Naive thymus-derived CD4-positive, alpha-beta T cell (primary cell): ENCODE results near the gene KRT4. TPM values are rescaled to one million over a fixed set of nuclear protein-coding genes. Genes with fewer than 3 reads are reported as not detected.

Experiments
- ATAC-seq: fragments of 150-1000 bp; cut with Tn5 transposase; 2 replicates; pipeline ENCODE4 v1.10.0; 2021; ENCODE audit warnings: mild to moderate bottlenecking, moderate library complexity
- CTCF ChIA-PET: fragments of 350-600 bp; sonication (Branson Sonifier 250); formaldehyde crosslinking; loops from one replicate; lab custom pipeline; 2021; ENCODE audit warnings: antibody characterized with exemption; lab: Charles Lee
- POLR2A ChIA-PET: fragments of 350-600 bp; sonication (Branson Sonifier 250); formaldehyde crosslinking; loops from one replicate; lab custom pipeline; 2021; ENCODE audit warnings: antibody characterized with exemption, inconsistent platforms; lab: Charles Lee
- DNase-seq, 9 donors: peaks; one replicate each; pipeline versions ENCODE4 v3.0.0 to v3.0.0-alpha.2; 2020 to 2022; ENCODE audit warnings: mixed read lengths in 1 of 9
- H3K27ac ChIP-seq: one replicate; pipeline ENCODE4 v1.7.0; 2013; ENCODE audit warnings: mild to moderate bottlenecking, low read depth, low read length, moderate library complexity
- H3K27me3 ChIP-seq, 2 donors: one replicate each; pipeline ENCODE4 v1.7.0; 2013; ENCODE audit warnings: low read length in 2 of 2, mild to moderate bottlenecking in 2 of 2, moderate library complexity in 2 of 2; ENCODE audit not compliant: control insufficient read depth in 2 of 2, insufficient read depth in 2 of 2
- H3K36me3 ChIP-seq, 3 experiments: 1 replicate in 2 of 3; 2 replicates in 1 of 3; pipeline ENCODE4 v1.7.0; 2013; ENCODE audit warnings: low read length in 3 of 3, mild to moderate bottlenecking in 3 of 3, moderate library complexity in 1 of 3; ENCODE audit not compliant: insufficient read depth in 3 of 3, control insufficient read depth in 2 of 3
- H3K4me1 ChIP-seq, 2 donors: one replicate each; pipeline ENCODE4 v1.7.0; 2013; ENCODE audit warnings: low read length in 2 of 2, mild to moderate bottlenecking in 2 of 2, moderate library complexity in 1 of 2; ENCODE audit not compliant: control insufficient read depth in 2 of 2, insufficient read depth in 2 of 2
- H3K4me3 ChIP-seq: 2 replicates; pipeline ENCODE4 v1.7.0; 2013; ENCODE audit warnings: mild to moderate bottlenecking, low read length
- H3K9me3 ChIP-seq, 3 experiments: 1 replicate in 2 of 3; 2 replicates in 1 of 3; pipeline ENCODE4 v1.7.0; 2013; ENCODE audit warnings: low read length in 3 of 3; ENCODE audit not compliant: control insufficient read depth in 2 of 3
- H3K27ac Mint-ChIP-seq, 9 donors: one replicate each; pipeline ENCODE4 v1.8.0; 2020 to 2022; ENCODE audit warnings: mixed read lengths in 9 of 9, mild to moderate bottlenecking in 8 of 9, moderate library complexity in 5 of 9, inconsistent platforms in 2 of 9
- H3K27me3 Mint-ChIP-seq, 5 donors: one replicate each; pipeline ENCODE4 v1.8.0; 2021 to 2022; ENCODE audit warnings: mixed read lengths in 5 of 5, mild to moderate bottlenecking in 1 of 5
- H3K36me3 Mint-ChIP-seq, 5 donors: one replicate each; pipeline ENCODE4 v1.8.0; 2020 to 2022; ENCODE audit warnings: mixed read lengths in 5 of 5, mild to moderate bottlenecking in 3 of 5, inconsistent platforms in 1 of 5
- H3K4me1 Mint-ChIP-seq, 7 donors: one replicate each; pipeline ENCODE4 v1.8.0; 2020 to 2022; ENCODE audit warnings: mixed read lengths in 7 of 7, mild to moderate bottlenecking in 3 of 7, inconsistent platforms in 1 of 7
- H3K4me3 Mint-ChIP-seq, 10 donors: one replicate each; pipeline ENCODE4 v1.8.0; 2020 to 2022; ENCODE audit warnings: mild to moderate bottlenecking in 10 of 10, mixed read lengths in 10 of 10, moderate library complexity in 6 of 10, inconsistent platforms in 2 of 10
- H3K9me3 Mint-ChIP-seq, 11 donors: one replicate each; pipeline ENCODE4 v1.8.0; 2020 to 2022; ENCODE audit warnings: mixed read lengths in 11 of 11, mild to moderate bottlenecking in 4 of 11, inconsistent platforms in 1 of 11, moderate library complexity in 1 of 11
- intact Hi-C, 2 donors: fragments of 100-400 bp; cut with micrococcal nuclease; formaldehyde crosslinking; loops; one replicate each; pipeline ENCODE4 v1.15.1; 2023
- polyA plus RNA-seq, 2 donors: library from polyadenylated mRNA; unstranded; fragments of 300-500 nt; fragmentation: Illumina TruSeq; gene quantifications; one replicate each; pipeline ENCODE4 v1.2.3, GENCODE V29; 2021
- total RNA-seq, 6 experiments: library from RNA in 5 of 6; stranded (reverse) in 5 of 6; gene quantifications; 1 replicate in 5 of 6; 2 replicates in 1 of 6; pipeline ENCODE4 v1.2.3 and lab custom pipeline; 2021 to 2026

Gene KRT4
- not detected for total RNA-seq
- polyA plus RNA-seq, result not detected
- total RNA-seq (lab: John Stamatoyannopoulos, UW), result not detected

DNA sequence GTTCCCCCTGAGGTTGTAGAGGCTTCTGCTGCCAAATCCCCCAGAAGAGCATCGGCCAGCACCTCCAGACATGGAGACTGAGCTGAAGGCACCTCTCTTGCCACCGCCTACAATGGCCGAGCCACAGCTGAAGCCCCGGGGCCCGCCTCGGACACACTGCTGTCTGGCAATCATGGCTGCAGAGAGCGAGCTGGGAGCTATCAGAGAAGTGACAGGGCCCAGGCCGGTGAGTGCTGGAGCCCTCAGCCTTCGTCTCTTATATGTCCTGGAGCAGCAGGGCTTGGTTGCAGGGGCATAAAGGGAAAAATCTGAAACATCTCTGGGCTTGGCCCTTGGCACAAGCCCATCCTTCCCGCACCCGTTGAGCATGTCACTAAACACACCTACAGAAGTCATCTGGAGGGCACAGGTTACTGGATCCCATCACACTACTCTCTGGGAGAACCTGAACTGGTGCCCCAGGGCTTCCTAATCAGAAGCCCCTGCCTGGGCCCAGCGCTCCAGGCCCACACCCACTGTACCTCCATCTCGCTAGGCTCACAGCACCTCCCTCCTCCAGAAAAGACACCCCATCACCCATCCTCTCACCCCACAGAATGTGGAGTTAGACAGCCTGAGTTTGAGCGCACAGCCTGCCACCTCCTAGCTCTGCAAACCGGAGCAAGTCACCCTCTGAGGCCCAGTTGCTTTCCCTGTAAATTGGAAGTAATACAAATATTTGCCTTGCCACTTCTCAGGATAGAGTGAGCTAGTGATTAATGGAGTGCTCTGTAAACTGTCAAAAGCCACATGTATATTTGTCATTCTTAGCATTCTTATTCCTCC lies at the start of gene KRT4:
KRT4 (minus strand) TSS at position 232 of the 825 bp plus-strand sequence; CDS start at position 174, 58 bp downstream.
- CTCF ChIA-PET, result no interaction called here
- no peaks in the 10 kb centered on the region for H3K9me3 Mint-ChIP-seq
- Histone ChIP-seq H3K27ac (no peak within 1 kb of the TSS), H3K9me3 (no peaks in the 10 kb centered on the region), H3K4me3 (no peak within 1 kb of the TSS), H3K36me3 (no peaks in the 10 kb centered on the region), H3K27me3 (no peaks in the 10 kb centered on the region), H3K4me1 (peaks cover 0 to 14% of the 10 kb centered on the region in 2 donors)
- intact Hi-C loops, result no loop called here
- H3K36me3 Mint-ChIP-seq, result no peaks in the 10 kb centered on the region
- DNase-seq (no peak), ATAC-seq (no peak)
- peak within 1 kb of the TSS in 4 of 9 donors; percentile 25 to 71 (median 52) for H3K27ac Mint-ChIP-seq
- POLR2A ChIA-PET, result no interaction called here
- H3K27me3 Mint-ChIP-seq, result peaks cover 0 to 3% (median 0%) of the 10 kb centered on the region in 5 donors
- peaks cover 5 to 17% (median 15%) of the 10 kb centered on the region in 7 donors for H3K4me1 Mint-ChIP-seq
- no peak within 1 kb of the TSS for H3K4me3 Mint-ChIP-seq

DNA sequence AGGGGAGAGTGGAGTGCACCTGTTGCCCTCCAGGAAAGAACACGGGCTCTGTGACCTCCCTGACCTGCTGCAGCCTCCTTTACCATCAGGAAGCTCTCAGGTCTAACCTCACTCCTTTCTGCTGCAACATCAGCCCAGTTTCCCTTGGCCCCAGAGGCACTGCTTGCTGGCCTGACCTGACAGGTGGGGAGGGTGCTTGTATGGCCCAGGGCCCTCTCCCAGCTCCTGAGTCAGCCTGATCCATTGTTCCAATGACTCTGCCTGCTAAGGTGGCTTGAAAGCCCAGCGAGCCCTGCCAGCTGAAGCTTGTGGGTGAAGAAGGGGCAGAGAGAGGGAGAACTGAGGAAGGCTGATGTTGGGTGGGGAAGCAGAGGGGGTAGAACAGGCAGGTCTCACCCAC lies 48.1 kb upstream of the KRT4 start:
- Mint-ChIP-seq H3K9me3 (no peaks in the 10 kb centered on the region), H3K36me3 (no peaks in the 10 kb centered on the region), H3K4me1 (peaks cover 2 to 20% (median 13%) of the 10 kb centered on the region in 7 donors), H3K27me3 (no peaks in the 10 kb centered on the region), H3K27ac (no peak overlapping the region), H3K4me3 (no peak overlapping the region)
- DNase-seq (no peak), ATAC-seq (no peak)
- POLR2A ChIA-PET, result no interaction called here
- no peak overlapping the region for H3K27ac ChIP-seq
- H3K36me3 ChIP-seq, result no peaks in the 10 kb centered on the region
- peaks cover 0 to 2% of the 10 kb centered on the region in 2 donors for H3K4me1 ChIP-seq
- no peaks in the 10 kb centered on the region for H3K9me3 ChIP-seq
- intact Hi-C loops, result no loop called here
- H3K4me3 ChIP-seq, result no peak overlapping the region
- CTCF ChIA-PET, result interaction anchor here (0.6 to 0.8 kb wide), 3 partner anchors 12 to 276 kb away, joined by 3 to 6 read pairs (median 5); no protein-coding TSS in a partner anchor
- no peaks in the 10 kb centered on the region for H3K27me3 ChIP-seq

DNA sequence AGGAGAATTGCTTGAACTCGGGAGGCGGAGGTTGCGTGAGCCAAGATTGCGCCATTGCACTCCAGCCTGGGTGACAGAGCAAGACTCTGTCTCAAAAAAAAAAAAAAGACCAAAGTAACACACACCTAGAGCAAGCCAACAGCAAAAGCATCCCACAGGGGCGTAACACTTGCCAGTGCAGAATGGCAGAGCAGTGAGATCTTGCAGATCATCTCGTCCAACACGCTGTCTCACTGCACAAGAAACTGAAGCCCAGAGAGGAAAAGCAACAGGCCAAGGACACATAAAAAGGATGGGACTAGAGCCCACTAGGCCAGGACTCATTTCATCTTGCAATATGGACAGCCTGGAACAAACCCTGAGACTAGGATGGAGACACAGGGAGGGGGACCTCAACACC lies 47.6 kb upstream of the KRT4 start:
- Histone ChIP-seq H3K27me3 (no peaks in the 10 kb centered on the region), H3K27ac (no peak overlapping the region), H3K4me1 (no peaks in the 10 kb centered on the region), H3K36me3 (no peaks in the 10 kb centered on the region), H3K4me3 (no peak overlapping the region), H3K9me3 (no peaks in the 10 kb centered on the region)
- H3K9me3 Mint-ChIP-seq, result no peaks in the 10 kb centered on the region
- DNase-seq (no peak), ATAC-seq (no peak)
- H3K36me3 Mint-ChIP-seq, result no peaks in the 10 kb centered on the region
- ChIA-PET CTCF (interaction anchor here (0.7 to 0.8 kb wide), 2 partner anchors 19 to 276 kb away, joined by 3 to 5 read pairs; no protein-coding TSS in a partner anchor), POLR2A (no interaction called here)
- intact Hi-C loops, result no loop called here
- peaks cover 0 to 17% (median 10%) of the 10 kb centered on the region in 7 donors for H3K4me1 Mint-ChIP-seq
- peak overlapping the region in 1 of 9 donors; percentile 38 for H3K27ac Mint-ChIP-seq
- H3K4me3 Mint-ChIP-seq, result no peak overlapping the region
- no peaks in the 10 kb centered on the region for H3K27me3 Mint-ChIP-seq

GRCh38 chr12:52860102-52860823 lies 46.3 kb upstream of the KRT4 start:
- H3K27ac Mint-ChIP-seq, result peak overlapping the region in 3 of 9 donors; percentile 17 to 48 (median 36)

GRCh38 chr12:52857500-52857899 lies 43.6 kb upstream of the KRT4 start:
- no peak overlapping the region for H3K4me3 Mint-ChIP-seq
- Histone ChIP-seq H3K4me1 (no peaks in the 10 kb centered on the region), H3K27me3 (no peaks in the 10 kb centered on the region), H3K27ac (no peak overlapping the region), H3K36me3 (no peaks in the 10 kb centered on the region), H3K9me3 (no peaks in the 10 kb centered on the region), H3K4me3 (no peak overlapping the region)
- ChIA-PET CTCF (no interaction called here), POLR2A (interaction anchor here (1.3 kb wide), 1 partner anchor 24 kb away, joined by 3 read pairs; no protein-coding TSS in a partner anchor)
- no peak for DNase-seq
- no peak for ATAC-seq
- H3K9me3 Mint-ChIP-seq, result peaks cover 0 to 4% (median 0%) of the 10 kb centered on the region in 11 donors
- H3K4me1 Mint-ChIP-seq, result peaks cover 0 to 12% (median 7%) of the 10 kb centered on the region in 7 donors
- peaks cover 0 to 17% (median 0%) of the 10 kb centered on the region in 5 donors for H3K27me3 Mint-ChIP-seq
- intact Hi-C loops, result no loop called here
- no peaks in the 10 kb centered on the region for H3K36me3 Mint-ChIP-seq
- H3K27ac Mint-ChIP-seq, result no peak overlapping the region

More at GRCh38 chr12:52860102-52860823, 46.3 kb upstream of the KRT4 start:
- H3K27me3 ChIP-seq, result no peaks in the 10 kb centered on the region
- Mint-ChIP-seq H3K9me3 (peaks cover 0 to 3% (median 0%) of the 10 kb centered on the region in 11 donors), H3K27me3 (no peaks in the 10 kb centered on the region), H3K4me1 (peaks cover 0 to 15% (median 10%) of the 10 kb centered on the region in 7 donors), H3K36me3 (no peaks in the 10 kb centered on the region), H3K4me3 (no peak overlapping the region)
- H3K4me1 ChIP-seq, result no peaks in the 10 kb centered on the region
- no peak overlapping the region for H3K27ac ChIP-seq
- no peak overlapping the region for H3K4me3 ChIP-seq
- no peaks in the 10 kb centered on the region for H3K9me3 ChIP-seq
- ChIA-PET CTCF (interaction anchor here (0.8 to 1.2 kb wide), 3 partner anchors 10 to 250 kb away, joined by 3 read pairs; no protein-coding TSS in a partner anchor), POLR2A (no interaction called here)
- peak; percentile 42 for ATAC-seq
- H3K36me3 ChIP-seq, result no peaks in the 10 kb centered on the region
- DNase-seq, result no peak
- intact Hi-C loops, result no loop called here

- Mint-ChIP-seq H3K9me3 (peaks cover 0 to 4% (median 0%) of the 10 kb centered on the region in 11 donors), H3K27ac (no peak overlapping the region), H3K4me1 (peaks cover 0 to 12% (median 7%) of the 10 kb centered on the region in 7 donors), H3K36me3 (no peaks in the 10 kb centered on the region), H3K27me3 (peaks cover 0 to 23% (median 0%) of the 10 kb centered on the region in 5 donors), H3K4me3 (no peak overlapping the region)
- H3K36me3 ChIP-seq, result no peaks in the 10 kb centered on the region
- no peak for DNase-seq
- intact Hi-C loops, result no loop called here
- no peak overlapping the region for H3K4me3 ChIP-seq
- ChIA-PET CTCF (interaction anchor here (0.7 kb wide), 1 partner anchor 8 kb away, joined by 3 read pairs; no protein-coding TSS in a partner anchor), POLR2A (interaction anchor here (1.3 kb wide), 1 partner anchor 24 kb away, joined by 3 read pairs; no protein-coding TSS in a partner anchor)
- H3K27me3 ChIP-seq, result no peaks in the 10 kb centered on the region
- no peak for ATAC-seq
- no peaks in the 10 kb centered on the region for H3K4me1 ChIP-seq
- no peaks in the 10 kb centered on the region for H3K9me3 ChIP-seq
- no peak overlapping the region for H3K27ac ChIP-seq
These were observed 42.9 kb upstream of the KRT4 start for GRCh38 chr12:52856787-52857186.
